SU-DHL-6 (cell line): ENCODE data around the gene DNAJC15.

ENCODE experiments used
- H2AFZ ChIP-seq: fragments of 200-600 bp; sonication (generic); 2 replicates; pipeline ENCODE4 v1.6.1; 2014; ENCODE audit warnings: low read depth, mild to moderate bottlenecking, moderate library complexity, mixed read lengths, antibody characterized with exemption, low read length; ENCODE audit not compliant: severe bottlenecking
- H3F3A ChIP-seq: fragments of 200-600 bp; shearing (Covaris generic); 2 replicates; pipeline ENCODE4 v1.6.0; 2016; ENCODE audit warnings: antibody characterized with exemption, mild to moderate bottlenecking; ENCODE audit not compliant: insufficient read depth
- H3K27ac ChIP-seq: fragments of 200-600 bp; sonication (generic); 2 replicates; pipeline ENCODE4 v1.5.1; 2016; ENCODE audit warnings: low read depth, mild to moderate bottlenecking, low read length, moderate library complexity, mixed read lengths
- H3K27me3 ChIP-seq: fragments of 200-600 bp; sonication (generic), shearing (Covaris generic); 2 replicates; pipeline ENCODE4 v1.6.0; 2014; ENCODE audit warnings: mild to moderate bottlenecking, low read length
- H3K36me3 ChIP-seq: fragments of 200-600 bp; sonication (generic); 2 replicates; pipeline ENCODE4 v1.6.1; 2014; ENCODE audit warnings: mild to moderate bottlenecking, low read length, mixed read lengths
- H3K4me2 ChIP-seq: fragments of 300-600, 200-600 bp; shearing (Covaris generic), sonication (generic); 2 replicates; pipeline ENCODE4 v1.6.0; 2014; ENCODE audit warnings: low read length, low read depth, mild to moderate bottlenecking; ENCODE audit not compliant: poor library complexity, severe bottlenecking
- H3K4me3 ChIP-seq: fragments of 200-600 bp; sonication (generic); 2 replicates; pipeline ENCODE4 v1.5.1; 2014; ENCODE audit warnings: antibody characterized with exemption, low read length, mild to moderate bottlenecking, mixed read lengths; ENCODE audit not compliant: insufficient read depth, poor library complexity, severe bottlenecking
- H3K79me2 ChIP-seq: fragments of 200-600 bp; sonication (generic); 2 replicates; pipeline ENCODE4 v1.6.1; 2014; ENCODE audit warnings: mild to moderate bottlenecking, low read length, moderate library complexity; ENCODE audit not compliant: insufficient read depth
- H3K9ac ChIP-seq: fragments of 200-600 bp; sonication (generic); 2 replicates; pipeline ENCODE4 v1.7.0; 2014; ENCODE audit warnings: mild to moderate bottlenecking, low read length
- H3K9me2 ChIP-seq: fragments of 200-600 bp; sonication (generic); replicated peaks from 2 replicates; pipeline ENCODE4 v1.6.1; 2014; ENCODE audit warnings: low read length; ENCODE audit not compliant: insufficient read depth
- H3K9me3 ChIP-seq: fragments of 200-600 bp; sonication (generic); 2 replicates; pipeline ENCODE4 v1.6.1; 2014; ENCODE audit warnings: low read length, mixed read lengths; ENCODE audit not compliant: insufficient read depth
- H4K20me1 ChIP-seq: fragments of 200-600 bp; sonication (generic); 2 replicates; pipeline ENCODE4 v1.6.1; 2014; ENCODE audit warnings: low read depth, mild to moderate bottlenecking, antibody characterized with exemption, low read length, moderate library complexity, mixed read lengths
- EZH2phosphoT487 ChIP-seq: fragments of 200-600 bp; sonication (generic), shearing (Covaris generic); conservative IDR thresholded peaks from 2 replicates; pipeline ENCODE4 v1.6.1; 2018; ENCODE audit warnings: mild to moderate bottlenecking, antibody characterized with exemption, low read length, moderate library complexity, mixed read lengths
- TF ChIP-seq, protein P1 (sequence below): fragments of 200-600 bp; sonication (generic); IDR thresholded peaks from one replicate; pipeline ENCODE4 v1.5.1; 2017; ENCODE audit warnings: antibody characterized with exemption, mild to moderate bottlenecking, low read length, moderate library complexity; ENCODE audit not compliant: insufficient read depth, poor library complexity, severe bottlenecking

DNAJC15 gene

DNA sequence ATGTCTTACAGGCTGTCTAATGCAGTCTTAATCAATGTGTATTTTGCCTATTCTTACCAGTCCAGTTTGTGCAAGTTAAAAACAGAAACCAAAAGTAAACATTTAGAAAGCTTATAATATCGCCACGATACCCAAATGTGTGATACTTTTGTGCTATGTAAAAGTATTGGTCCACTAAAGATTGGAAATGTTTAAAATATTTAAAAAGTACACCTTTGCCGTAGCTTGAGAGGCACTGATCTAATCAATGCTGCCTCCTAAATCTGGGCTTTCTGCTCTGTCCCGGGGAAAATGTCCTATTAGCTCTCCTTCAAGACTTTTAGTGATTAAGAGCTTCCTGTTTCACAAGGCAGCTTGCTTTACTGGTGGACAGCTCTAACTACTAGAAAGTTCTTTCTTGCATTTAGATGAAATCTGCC is 64.7 kb downstream of the DNAJC15 start:
- Histone ChIP-seq H3F3A (no peaks in the 10 kb centered on the region), H3K4me3 (no peak overlapping the region), H3K79me2 (no peaks in the 10 kb centered on the region), H3K9ac (no peak overlapping the region), H2AFZ (no peak overlapping the region), H3K4me2 (no peak overlapping the region), H3K9me3 (no peaks in the 10 kb centered on the region), H3K27me3 (no peaks in the 10 kb centered on the region), H3K36me3 (no peaks in the 10 kb centered on the region), H3K27ac (no peak overlapping the region), H4K20me1 (no peaks in the 10 kb centered on the region), H3K9me2 (no peaks in the 10 kb centered on the region)
- TF ChIP-seq, protein P1, sequence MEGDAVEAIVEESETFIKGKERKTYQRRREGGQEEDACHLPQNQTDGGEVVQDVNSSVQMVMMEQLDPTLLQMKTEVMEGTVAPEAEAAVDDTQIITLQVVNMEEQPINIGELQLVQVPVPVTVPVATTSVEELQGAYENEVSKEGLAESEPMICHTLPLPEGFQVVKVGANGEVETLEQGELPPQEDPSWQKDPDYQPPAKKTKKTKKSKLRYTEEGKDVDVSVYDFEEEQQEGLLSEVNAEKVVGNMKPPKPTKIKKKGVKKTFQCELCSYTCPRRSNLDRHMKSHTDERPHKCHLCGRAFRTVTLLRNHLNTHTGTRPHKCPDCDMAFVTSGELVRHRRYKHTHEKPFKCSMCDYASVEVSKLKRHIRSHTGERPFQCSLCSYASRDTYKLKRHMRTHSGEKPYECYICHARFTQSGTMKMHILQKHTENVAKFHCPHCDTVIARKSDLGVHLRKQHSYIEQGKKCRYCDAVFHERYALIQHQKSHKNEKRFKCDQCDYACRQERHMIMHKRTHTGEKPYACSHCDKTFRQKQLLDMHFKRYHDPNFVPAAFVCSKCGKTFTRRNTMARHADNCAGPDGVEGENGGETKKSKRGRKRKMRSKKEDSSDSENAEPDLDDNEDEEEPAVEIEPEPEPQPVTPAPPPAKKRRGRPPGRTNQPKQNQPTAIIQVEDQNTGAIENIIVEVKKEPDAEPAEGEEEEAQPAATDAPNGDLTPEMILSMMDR, result no peak
- TF ChIP-seq EZH2phosphoT487, result no peak

DNA sequence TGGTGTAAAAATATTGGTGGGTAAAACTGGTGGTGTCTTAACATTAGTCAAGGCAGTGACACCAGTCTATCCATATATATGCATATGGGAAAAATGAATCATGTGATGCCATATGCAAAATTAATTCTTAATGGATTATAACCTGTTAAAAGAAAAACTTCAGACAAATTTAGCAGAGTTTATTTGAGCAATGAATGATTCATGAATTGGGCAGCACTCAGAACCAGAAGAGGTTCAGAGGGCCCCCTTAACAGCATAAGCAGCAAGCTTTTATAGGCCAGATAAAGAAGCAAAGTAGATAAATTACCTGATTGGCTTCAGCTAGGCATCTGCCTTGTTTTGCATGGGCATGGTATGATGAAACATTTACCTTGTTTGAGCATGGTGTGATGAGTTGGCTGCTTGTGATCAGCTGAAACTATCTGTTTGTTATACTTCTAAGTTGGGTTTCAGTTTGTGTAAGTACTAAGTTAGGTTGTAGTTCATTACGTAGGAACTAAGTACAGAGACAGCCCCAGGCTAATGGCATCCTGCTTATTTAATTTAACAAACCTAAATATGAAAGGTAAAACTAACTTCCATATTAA is 66.6 kb downstream of the DNAJC15 start:
- Histone ChIP-seq H3K4me2 (no peak overlapping the region), H3K9me2 (no peaks in the 10 kb centered on the region), H3K27ac (no peak overlapping the region), H2AFZ (no peak overlapping the region), H3K36me3 (no peaks in the 10 kb centered on the region), H3F3A (no peaks in the 10 kb centered on the region), H3K9ac (no peak overlapping the region), H3K4me3 (no peak overlapping the region), H4K20me1 (no peaks in the 10 kb centered on the region), H3K27me3 (no peaks in the 10 kb centered on the region), H3K79me2 (no peaks in the 10 kb centered on the region), H3K9me3 (no peaks in the 10 kb centered on the region)
- TF ChIP-seq EZH2phosphoT487, result no peak
- TF ChIP-seq, protein P1, result no peak

DNA sequence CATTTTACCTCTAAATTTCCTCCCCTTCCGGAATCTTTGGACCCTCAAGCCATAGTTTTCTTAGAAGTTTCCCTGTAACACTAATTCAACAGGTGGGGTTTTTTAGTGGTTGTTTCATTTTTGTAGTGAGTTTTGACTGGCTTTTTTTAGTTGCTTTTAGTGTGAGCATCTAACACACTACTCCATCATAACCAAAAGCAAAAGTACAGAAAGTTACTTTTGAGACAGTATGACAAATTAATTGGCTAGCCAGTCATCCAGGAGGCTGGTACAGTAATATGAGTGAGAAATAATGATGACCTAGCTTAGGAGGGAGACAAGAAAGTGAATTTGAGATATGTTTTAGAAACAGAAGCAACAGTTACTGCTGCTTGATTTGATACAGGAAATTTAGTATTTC is 71.5 kb downstream of the DNAJC15 start:
- Histone ChIP-seq H3K9me2 (no peaks in the 10 kb centered on the region), H3K27ac (no peak overlapping the region), H3K9me3 (no peaks in the 10 kb centered on the region), H4K20me1 (no peaks in the 10 kb centered on the region), H3K79me2 (no peaks in the 10 kb centered on the region), H2AFZ (no peak overlapping the region), H3K27me3 (no peaks in the 10 kb centered on the region), H3F3A (no peaks in the 10 kb centered on the region), H3K4me3 (no peak overlapping the region), H3K9ac (no peak overlapping the region), H3K36me3 (no peaks in the 10 kb centered on the region), H3K4me2 (no peak overlapping the region)
- no peak for TF ChIP-seq EZH2phosphoT487
- TF ChIP-seq, protein P1, result no peak
